ENCODE data around the gene GRIN3A.
"Not testable (repeated sequence)": the region's sequence is repeated elsewhere in the genome, so short reads cannot be mapped to it uniquely, and the experiment has no call there.

The GRIN3A gene

DNA sequence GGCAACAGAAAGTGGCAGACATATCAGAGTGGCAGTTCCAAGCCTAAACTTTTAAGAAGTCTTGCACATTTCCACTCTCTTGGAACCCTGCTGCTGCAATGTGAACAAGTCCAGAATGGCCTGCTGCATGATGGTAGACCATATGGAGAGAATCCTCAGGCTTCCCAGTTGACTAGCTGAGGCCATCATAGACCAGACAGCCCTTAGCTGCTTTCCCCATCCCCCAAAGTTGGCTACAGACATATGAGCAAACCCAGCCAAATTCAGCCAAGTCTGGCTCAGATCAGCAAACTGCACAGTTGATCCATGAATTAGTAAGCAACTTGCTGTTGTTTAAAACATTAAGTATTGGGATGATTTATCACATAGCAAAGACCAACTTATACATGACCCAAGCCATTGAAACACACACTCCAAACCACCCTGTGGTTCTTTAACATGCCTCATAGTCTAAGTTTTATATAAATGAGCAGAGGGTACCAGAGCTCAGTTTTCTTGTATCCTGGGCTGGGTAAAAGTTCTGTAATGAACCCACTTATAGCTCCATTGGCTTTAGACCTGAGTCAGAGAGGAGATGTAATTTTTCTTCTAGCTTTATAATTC is 163.6 kb downstream of the GRIN3A start:
- DNase-seq: no peak

DNA sequence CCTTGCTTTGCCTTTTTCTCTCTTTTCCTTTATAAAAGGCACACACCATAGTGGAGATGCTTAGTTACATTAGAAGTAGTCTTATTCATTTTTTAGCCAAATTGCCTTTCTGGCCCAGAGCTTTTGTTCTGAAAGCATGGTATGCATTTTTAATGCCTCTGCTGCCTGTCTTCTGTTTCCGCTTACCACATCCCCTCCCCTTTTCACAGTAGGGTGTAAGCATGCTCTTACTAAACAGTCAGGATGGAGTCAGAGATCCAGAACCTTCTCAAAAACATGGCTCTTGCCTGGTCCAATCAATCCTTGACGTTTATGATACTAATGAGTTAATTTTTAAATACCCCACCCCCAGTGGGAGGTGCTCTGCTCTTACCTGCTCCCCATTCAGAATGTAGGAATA is 166.1 kb downstream of the GRIN3A start:
- no peak for DNase-seq

DNA sequence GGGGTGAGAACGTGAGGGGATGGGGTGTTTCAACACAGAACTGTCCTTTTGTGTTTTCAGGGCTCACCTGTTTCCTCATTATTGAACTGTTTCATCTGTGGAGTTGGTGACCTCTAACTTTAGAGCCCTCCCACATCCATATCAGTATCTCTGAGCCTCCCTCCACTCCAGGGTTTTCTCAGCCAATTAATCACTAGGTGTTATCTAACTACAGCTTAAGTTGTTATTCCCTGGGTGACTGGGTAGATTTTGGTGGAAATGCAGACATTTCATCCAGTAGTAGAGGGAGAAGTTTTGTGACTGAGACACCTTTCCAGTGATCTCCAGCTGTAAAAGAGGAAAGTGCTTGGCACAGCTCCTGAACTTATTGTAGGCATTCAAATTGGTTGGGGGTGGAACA is 167.3 kb downstream of the GRIN3A start:
- DNase-seq: no peak

DNA sequence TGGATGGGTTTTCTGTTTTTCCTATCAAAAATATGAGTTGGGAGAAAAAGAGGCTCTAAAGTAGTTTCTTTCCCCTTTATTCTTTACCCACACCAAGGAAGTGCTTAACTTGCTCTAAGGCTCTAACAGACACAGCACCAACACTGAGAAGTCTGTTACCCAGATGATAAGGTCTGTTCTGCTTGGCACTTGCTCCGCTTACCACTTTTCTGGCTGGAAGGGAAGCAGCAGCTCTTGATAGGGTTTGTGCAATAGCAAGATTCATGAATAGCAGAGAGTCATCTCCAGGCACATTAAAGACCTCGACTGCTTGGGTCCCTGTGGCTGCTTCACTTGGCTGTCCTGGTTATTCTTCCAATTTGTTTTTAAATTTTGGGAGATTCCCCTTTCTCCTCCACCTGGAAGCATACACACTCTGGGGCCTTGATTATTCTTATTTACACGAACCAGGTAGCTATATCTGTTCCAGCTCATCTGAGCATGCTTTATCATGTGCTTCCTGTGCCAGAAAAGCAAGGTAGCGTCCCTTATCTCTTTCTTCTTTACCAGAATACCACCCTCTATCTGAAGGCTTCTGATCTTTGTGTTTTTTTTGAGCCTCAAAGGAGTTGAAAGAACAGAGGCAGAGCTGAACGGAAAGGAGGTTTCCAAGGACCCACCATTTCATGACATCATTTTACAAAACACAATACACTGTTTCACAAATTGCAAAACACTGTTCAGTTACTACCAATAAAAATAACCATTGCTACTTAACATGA is 168.5 kb downstream of the GRIN3A start:
- DNase-seq: no peak

DNA sequence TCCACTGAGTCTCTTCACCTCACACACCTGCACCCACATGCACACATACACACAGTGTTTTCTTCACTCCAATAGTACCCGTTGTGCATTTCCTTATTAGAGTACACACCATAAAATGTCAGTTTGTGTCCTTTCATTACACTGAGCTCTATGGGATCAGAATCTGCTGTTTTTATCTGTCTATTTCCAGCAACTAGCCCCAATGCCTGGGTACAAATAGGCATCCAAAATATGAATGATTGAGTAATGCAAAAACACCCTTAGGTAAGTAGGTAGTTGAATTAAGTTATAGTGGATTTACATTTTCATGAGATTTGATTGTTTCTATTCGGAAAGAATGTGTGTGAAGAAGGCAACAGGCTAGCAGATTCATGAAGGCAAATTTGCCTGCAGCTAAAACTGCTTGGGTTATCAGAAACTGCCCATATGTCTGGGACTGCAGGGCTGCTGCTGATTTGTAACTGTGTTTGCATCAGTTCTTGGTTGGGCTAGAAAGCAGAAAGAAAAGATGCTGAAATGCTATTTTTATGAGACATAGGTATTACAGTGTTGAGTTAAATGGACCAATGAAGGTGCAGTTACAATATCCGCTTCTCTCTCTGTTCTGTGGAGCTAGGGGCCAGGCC is 170.6 kb downstream of the GRIN3A start:
- no peak for DNase-seq

DNA sequence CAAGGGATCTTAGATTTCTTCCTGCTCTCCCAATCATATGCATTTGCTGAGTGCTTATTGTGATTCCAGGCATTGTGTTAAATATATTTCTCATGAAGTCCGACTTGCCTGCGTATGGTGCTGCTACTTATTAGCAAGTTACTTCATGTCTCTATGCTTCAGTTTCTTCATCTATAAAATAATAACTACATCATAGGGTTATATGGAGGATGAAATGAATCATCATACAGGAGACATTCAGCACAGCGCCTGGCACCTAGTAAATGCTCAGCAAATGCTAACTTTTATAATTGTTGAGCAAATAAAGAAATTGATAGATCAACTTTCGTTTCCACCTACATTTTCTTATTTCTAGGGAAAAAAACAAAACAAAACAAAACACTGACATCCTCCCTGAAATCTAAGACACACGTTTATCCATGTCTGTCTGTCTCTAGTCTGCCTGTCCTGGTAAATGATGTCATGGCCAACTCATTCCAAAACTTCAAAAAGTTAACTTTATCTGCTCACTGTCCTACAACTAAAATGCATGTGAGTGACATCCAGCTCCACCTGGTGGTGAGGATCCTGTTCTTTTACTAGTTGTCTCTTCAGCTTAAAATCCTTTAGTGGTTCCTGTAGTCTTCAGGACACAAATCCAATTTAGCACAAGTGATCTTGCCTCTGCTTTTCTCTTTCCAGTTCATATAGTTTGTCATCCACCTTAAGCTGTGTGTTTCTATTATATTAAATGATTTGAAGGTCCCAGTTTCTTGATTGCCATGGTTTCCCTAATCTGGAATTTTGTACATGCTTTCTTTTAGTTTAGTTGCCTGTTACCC is 171.3 kb downstream of the GRIN3A start:
- DNase-seq: no peak

DNA sequence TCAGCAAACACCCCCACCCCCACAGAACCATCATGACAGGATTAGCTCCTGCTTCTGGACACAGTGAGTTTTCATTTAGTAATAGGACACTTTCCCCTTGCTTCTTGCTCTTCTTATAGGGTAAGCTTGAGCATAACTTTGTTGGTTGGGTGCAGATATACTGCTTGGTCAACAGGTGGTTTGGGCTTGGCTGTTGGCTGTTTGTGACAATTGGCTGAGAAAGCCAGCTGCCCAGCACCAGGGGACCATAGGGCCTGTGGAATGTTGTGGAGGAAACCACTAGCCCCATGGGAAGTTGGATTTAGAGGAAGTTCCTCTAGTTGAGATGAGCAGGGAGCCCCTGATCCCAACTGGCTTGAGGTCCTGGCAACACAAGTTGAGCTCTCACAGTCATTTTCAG is 174.2 kb downstream of the GRIN3A start:
- no peak for DNase-seq

DNA sequence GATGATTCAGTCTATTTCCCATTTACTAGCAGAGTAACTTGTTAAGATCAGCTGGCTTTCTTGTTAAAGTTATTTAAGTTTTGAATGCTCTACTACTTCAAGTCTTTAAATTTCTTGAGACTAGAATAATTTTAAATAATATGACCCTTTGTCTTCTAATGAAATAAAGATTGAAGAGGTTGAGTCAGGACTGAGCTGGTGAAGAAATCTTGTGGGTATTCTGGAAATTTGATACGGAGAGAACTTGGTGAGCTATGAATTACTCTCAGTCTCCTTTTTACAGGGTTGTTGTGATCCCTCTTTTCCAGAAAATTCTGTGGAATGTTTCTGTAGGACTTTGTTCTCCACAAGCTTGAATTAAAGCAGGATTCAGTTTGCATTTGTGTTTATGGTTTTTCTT is 175.5 kb downstream of the GRIN3A start:
- no peak for DNase-seq

DNA sequence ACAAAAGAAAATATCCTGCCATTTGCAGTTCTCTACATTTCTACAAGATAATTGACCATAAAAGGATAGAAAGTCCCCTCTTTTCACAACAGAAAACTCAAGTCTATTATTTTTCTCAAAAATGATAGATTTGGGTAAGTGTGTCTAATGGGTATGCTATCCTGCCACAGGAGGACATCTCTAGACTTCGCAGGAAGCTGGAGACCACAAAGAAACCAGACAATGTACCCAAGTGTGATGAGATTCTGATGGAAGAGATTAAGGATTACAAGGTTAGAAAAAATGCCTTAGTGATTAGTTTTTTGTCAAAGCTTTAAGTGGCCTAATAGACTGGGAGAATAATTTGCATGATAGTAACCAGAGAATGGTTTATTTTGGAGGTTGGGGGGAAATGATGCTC is 176.7 kb downstream of the GRIN3A start:
- DNase-seq: no peak

DNA sequence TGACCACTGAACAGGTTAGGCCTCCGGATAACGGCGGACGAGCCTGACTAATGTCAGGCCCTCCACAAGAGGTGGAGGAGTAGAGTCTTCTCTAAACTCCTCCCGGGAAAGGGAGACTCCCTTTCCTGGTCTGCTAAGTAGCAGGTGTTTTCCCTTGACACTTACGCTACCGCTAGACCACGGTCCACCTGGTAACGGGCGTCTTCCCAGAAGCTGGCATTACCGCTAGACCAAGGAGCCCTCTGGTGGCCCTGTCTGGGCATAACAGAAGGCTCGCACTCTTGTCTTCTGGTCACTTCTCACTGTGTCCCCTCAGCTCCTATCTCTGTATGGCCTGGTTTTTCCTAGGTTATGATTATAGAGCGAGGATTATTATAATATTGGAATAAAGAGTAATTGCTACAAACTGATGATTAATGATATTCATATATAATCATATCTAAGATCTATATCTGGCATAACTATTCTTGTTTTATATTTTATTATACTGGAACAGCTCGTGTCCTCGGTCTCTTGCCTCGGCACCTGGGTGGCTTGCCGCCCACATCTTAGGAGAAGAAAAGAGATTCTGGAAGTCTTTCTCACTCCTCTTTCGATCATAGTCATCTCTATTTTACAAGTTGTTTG is 188.9 kb downstream of the GRIN3A start:
- not testable (repeated sequence) for DNase-seq

DNA sequence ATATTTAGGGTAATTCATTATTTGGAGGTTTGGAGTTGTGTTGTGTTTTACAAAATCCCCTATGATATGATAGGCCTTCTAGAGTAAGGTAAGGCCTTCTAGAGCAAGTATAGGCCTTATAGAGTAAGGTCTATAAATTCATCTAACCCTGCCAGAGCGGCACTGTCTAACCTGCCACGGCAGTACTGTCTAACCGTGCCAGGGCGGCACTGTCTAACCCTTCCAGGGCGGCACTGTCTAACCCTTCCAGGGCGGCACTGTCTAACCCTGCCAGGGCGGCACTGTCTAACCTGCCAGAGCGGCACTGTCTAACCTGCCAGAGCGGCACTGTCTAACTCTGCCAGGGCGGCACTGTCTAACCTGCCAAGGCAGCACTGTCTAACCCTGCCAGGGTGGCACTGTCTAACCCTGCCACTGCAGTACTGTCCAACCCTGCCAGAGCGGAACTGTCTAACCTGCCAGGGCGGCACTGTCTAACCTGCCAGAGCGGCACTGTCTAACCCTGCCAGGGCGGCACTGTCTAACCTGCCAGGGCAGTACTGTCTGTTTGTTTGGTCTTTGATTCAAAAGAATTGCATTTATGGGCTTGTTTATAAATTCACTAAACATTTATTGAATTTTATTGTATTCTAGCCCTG is 195.2 kb downstream of the GRIN3A start:
- no peak for DNase-seq

DNA sequence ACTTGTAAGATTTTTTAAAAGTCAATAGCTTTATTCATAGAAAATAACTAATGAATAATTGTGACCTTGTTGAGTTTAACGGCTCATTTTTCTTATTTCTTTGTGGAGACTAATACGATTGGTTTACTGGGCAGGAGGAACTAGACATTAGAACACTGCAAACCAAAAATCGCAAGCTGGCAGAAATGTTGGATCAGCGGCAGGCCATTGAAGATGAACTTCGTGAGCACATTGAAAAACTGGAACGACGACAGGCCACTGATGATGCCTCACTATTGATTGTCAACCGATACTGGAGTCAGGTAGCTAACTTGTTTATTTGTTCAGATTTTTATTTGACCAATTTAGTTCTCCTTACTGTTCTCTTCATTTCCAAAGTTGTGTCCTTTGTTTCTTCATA is 198.4 kb downstream of the GRIN3A start:
- no peak for DNase-seq

DNA sequence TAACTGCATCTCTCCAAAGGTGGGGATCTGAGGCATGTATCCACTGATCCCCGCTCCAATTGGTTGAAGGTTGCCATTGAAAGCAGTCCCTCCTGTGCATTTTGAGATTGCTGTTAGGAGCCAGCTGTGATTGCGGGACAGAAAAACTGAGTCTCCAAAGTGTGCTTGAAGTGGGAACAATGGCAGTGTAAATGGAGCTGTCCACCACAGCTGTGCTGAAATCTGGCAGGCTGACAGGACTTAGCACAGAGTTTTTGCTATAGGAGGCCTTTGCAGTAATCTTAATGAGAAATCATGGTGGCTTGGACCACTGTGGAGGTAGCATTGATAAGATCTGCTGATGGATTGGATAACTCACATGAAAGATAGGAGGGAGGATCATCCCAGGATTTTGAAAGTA is 201.5 kb downstream of the GRIN3A start:
- no peak for DNase-seq

DNA sequence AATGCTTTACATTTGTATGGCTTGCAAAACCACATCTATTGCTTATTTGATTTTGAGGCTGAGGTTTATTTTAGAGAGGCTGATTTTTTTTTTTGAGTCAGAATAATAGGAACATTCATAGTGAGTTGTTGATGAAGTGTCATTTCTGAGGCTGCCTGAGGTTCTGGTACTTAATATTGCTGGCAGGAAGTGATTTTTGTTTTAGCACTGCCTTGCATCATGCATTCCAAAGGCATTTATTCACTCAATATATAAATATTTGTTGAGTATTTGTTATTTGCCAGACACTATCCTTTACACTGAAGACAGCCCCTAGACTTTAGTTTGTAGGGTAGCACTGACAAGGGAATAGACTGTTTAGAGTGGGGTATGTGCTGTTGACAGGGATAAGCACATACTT is 202.1 kb downstream of the GRIN3A start:
- no peak for DNase-seq

DNA sequence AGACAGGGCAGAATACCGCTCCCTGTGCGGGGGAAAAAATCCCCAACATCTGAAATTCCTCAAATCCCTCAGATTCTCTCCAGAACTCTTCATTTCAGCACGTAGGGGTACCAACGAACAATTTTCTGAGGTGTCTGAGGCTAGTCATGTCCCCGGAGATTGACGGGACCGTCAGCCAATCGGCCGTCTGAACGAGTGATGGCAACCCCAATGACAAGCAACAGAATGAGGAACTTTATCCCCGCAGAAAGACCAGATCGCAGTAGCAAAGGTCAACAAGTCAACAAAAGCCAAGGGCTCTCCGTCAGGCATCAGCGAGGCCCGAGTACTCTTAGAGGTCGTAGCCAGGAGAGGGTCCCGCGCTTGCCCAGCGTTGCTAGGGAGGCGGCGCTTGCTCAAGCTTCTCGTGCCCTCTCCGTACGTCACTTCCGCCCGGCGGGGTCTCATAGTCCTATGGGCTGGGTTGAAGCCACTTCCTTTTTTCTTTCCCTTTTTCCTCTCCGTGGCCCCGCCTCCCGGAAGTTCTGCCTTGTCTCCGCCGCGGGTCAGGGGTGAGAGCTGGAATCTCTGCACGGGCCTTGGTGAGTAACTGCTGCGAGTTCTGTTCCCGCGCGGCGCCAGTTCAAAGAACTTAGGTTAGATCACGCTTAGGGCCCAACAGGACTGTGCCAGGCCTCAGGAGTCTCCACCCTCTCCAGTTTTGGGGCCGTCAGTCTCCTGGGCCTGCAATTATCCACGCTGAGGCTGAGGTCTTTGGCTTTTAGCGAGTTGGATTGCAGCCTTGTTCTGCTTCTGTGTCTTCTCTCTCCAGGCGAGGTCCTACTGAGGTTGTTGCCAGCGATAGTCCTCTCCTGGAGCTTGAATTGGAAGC is 204.9 kb downstream of the GRIN3A start, which contains the start of gene RNF20:
RNF20 (plus strand) TSS at position 520 of the 871 bp plus-strand sequence. CDS start 1,571 bp downstream, outside the sequence.
- peak; percentile 92 for DNase-seq

DNA sequence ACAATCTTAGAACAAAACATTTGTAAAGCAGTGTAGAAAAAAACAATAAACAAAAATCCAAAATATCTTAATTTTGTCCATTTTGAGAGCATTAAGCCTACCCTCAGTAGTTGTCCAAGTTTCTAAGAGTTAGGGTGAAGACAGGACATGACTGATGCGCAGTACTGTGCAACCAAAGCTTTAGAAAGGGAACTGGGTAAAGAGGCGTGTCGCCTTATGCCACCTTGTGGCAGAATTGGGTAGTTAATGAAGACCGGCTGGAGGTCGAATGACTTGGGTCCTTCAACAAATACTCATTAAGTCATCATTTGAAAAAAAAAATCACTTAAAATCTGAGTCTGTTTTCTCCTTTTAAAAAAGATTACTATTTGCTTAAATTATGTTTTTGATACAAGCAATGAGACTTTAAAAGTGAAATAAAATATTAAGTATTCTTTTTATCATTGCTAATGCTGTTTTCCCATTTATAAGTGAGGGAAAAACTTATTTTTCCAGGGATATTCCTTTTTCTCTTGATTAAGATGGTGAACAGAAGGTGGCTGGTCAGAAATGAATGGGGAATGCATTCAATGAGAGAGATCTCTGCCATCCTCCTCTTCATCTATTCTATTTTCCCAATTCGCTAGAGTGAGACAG is 208.3 kb downstream of the GRIN3A start:
- no peak for DNase-seq

DNA sequence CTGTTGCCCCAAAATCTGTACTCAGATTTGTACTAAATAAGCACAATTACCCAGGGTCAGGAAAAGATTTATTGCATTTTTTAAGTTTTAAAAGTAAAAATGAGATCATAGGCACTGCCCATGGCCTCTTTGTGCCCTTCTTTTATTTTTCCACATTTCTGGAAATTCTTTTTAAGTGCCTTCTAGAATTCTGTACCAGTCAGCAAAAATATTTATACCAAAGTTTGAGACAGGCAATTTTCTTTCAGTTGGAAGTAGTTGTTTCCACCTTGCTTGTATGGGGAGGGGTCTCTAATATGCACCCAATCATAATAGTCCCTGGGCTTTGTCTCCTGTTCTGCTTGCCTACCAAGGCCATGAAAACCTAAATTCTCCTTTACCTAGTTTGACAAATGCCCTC is 210.4 kb downstream of the GRIN3A start:
- no peak for DNase-seq

DNA sequence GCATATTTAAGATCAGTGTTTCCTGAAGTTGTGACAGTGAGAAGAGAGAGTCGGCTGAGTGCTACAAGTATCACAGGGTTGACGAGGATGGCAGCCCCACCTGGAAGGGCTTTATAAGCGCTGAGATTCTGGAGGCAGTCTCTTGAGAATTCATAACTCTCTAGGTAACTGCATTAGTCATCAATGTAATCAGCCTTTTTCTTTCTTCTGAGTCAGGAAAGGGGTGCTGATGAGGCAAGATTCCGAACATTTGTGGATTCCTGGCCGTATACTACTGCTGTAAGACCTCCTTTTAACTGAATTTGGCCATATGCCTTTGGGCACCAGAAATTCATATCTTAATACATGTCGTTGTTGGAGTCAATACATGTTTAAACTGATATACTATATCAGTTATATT is 211.4 kb downstream of the GRIN3A start:
- no peak for DNase-seq

DNA sequence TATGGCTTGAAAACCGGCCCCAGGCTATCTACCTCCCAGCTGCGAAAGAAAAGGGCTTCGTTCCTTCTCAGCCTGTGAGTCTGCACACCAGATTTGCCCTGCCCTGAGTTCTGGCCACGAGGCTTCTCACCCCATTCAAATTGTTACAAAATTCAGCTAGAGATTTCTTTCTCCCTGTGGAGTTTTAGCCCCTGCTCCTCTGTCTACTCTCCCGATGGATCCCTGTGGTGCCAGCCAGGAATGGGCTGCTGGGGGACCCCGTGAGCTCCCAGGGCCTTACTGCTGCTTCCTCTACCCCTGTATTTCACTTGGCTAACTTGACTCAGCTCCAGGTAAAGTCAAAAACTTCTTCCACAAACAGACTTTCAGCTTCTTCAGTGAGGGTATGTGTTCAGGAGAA is 214.1 kb downstream of the GRIN3A start:
- no peak for DNase-seq

All from NCI-H2081 treated with DMSO at 0.1 percent for 48 hours (cell line).